HL-60 (cell line): ENCODE results near the gene PIGZ.

Experiments
- POLR2AphosphoS5 ChIP-seq: IDR thresholded peaks from 2 replicates; pipeline ENCODE4 v1.6.1; 2012; ENCODE audit warnings: low read depth
- SPI1 ChIP-seq: IDR thresholded peaks from 2 replicates; pipeline ENCODE4 v1.6.1; 2012; ENCODE audit warnings: low read depth, mild to moderate bottlenecking, borderline replicate concordance
- TF ChIP-seq, protein P1 (sequence below): IDR thresholded peaks from one replicate; pipeline ENCODE4 v1.5.1; 2011; ENCODE audit warnings: low read length, control low read depth, inconsistent platforms; ENCODE audit not compliant: insufficient read depth
- TF ChIP-seq, protein P2 (sequence below): IDR thresholded peaks from 2 replicates; pipeline ENCODE4 v1.6.1; 2012; ENCODE audit warnings: low read depth; ENCODE audit not compliant: insufficient replicate concordance

DNA sequence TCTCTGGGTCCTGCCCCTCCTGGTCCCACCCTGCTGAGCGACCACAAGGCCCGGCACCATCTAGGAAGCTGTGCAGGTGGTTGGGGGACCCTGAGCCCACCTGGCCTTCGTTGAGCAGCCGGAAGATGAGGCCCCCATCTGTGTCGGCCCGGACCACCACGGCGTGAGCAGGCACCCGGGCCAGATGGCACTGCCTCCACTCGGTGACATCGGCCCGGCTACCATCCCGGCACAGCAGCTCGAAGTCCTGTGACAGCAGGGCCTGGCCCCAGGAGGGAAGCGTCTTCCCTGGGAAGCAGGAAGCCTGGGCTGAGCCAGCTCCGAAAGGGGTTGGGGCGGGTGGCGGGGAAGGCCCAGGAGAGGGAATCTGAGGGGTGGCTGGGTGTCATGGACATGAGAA lies 48.4 kb upstream of the PIGZ start:
- TF ChIP-seq POLR2AphosphoS5 = no peak
- TF ChIP-seq, protein P1, sequence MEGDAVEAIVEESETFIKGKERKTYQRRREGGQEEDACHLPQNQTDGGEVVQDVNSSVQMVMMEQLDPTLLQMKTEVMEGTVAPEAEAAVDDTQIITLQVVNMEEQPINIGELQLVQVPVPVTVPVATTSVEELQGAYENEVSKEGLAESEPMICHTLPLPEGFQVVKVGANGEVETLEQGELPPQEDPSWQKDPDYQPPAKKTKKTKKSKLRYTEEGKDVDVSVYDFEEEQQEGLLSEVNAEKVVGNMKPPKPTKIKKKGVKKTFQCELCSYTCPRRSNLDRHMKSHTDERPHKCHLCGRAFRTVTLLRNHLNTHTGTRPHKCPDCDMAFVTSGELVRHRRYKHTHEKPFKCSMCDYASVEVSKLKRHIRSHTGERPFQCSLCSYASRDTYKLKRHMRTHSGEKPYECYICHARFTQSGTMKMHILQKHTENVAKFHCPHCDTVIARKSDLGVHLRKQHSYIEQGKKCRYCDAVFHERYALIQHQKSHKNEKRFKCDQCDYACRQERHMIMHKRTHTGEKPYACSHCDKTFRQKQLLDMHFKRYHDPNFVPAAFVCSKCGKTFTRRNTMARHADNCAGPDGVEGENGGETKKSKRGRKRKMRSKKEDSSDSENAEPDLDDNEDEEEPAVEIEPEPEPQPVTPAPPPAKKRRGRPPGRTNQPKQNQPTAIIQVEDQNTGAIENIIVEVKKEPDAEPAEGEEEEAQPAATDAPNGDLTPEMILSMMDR = no peak
- no peak for TF ChIP-seq SPI1
- TF ChIP-seq, protein P2, sequence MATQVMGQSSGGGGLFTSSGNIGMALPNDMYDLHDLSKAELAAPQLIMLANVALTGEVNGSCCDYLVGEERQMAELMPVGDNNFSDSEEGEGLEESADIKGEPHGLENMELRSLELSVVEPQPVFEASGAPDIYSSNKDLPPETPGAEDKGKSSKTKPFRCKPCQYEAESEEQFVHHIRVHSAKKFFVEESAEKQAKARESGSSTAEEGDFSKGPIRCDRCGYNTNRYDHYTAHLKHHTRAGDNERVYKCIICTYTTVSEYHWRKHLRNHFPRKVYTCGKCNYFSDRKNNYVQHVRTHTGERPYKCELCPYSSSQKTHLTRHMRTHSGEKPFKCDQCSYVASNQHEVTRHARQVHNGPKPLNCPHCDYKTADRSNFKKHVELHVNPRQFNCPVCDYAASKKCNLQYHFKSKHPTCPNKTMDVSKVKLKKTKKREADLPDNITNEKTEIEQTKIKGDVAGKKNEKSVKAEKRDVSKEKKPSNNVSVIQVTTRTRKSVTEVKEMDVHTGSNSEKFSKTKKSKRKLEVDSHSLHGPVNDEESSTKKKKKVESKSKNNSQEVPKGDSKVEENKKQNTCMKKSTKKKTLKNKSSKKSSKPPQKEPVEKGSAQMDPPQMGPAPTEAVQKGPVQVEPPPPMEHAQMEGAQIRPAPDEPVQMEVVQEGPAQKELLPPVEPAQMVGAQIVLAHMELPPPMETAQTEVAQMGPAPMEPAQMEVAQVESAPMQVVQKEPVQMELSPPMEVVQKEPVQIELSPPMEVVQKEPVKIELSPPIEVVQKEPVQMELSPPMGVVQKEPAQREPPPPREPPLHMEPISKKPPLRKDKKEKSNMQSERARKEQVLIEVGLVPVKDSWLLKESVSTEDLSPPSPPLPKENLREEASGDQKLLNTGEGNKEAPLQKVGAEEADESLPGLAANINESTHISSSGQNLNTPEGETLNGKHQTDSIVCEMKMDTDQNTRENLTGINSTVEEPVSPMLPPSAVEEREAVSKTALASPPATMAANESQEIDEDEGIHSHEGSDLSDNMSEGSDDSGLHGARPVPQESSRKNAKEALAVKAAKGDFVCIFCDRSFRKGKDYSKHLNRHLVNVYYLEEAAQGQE = no peak
